Panc1 (cell line): ENCODE data around the gene SCYL1. TPM values are rescaled to one million over a fixed set of nuclear protein-coding genes. Genes with fewer than 3 reads are reported as not detected.

ENCODE experiments used
- ATAC-seq: fragments of 200-7000 bp; cut with Tn5 transposase; 2 replicates; pipeline ENCODE4 v1.9.1; 2020; ENCODE audit warnings: mild to moderate bottlenecking, moderate library complexity
- BruUV-seq: library from RNA; stranded (reverse); fragments of 400-500 nt; replicated peaks from 2 replicates; lab custom pipeline; 2021; lab: Mats Ljungman, UMichigan
- CTCF ChIA-PET: fragments of 300-600 bp; sonication (Branson Sonifier 250); formaldehyde crosslinking; loops from one replicate; lab custom pipeline; 2022; ENCODE audit warnings: antibody characterized with exemption; lab: Charles Lee
- POLR2A ChIA-PET: fragments of 300-600 bp; sonication (Branson Sonifier 250); formaldehyde crosslinking; loops from one replicate; lab custom pipeline; 2022; ENCODE audit warnings: antibody characterized with exemption; lab: Charles Lee
- DNase-seq: peaks from one replicate; pipeline ENCODE4 v3.0.0-alpha.2; 2010; ENCODE audit warnings: low read depth, low spot score
- H3K27ac ChIP-seq: 2 replicates; pipeline ENCODE4 v1.5.1; 2011; ENCODE audit warnings: mild to moderate bottlenecking, low read length, inconsistent platforms
- H3K27me3 ChIP-seq: fragments of 200-500 bp; sonication (Bioruptor generic); 2 replicates; pipeline ENCODE4 v1.6.0; 2014; ENCODE audit warnings: low read length, inconsistent platforms; ENCODE audit not compliant: control insufficient read depth, insufficient read depth
- H3K36me3 ChIP-seq: fragments of 200-500 bp; sonication (Bioruptor generic); 2 replicates; pipeline ENCODE4 v1.5.1; 2014; ENCODE audit warnings: inconsistent platforms, mild to moderate bottlenecking, low read length, moderate library complexity; ENCODE audit not compliant: control insufficient read depth, insufficient read depth
- H3K4me1 ChIP-seq: 2 replicates; pipeline ENCODE4 v1.5.1; 2011; ENCODE audit warnings: inconsistent platforms, mild to moderate bottlenecking, low read length, moderate library complexity; ENCODE audit not compliant: control insufficient read depth, insufficient read depth
- H3K4me3 ChIP-seq, 2 experiments: 2 replicates each; pipeline ENCODE4 v1.5.1; 2011 to 2012; ENCODE audit warnings: low read depth in 2 of 2, low read length in 2 of 2, mild to moderate bottlenecking in 2 of 2, inconsistent platforms in 1 of 2, moderate library complexity in 1 of 2
- H3K9me3 ChIP-seq: fragments of 200-500 bp; sonication (Bioruptor generic); 2 replicates; pipeline ENCODE4 v1.5.1; 2014; ENCODE audit warnings: low read depth, mild to moderate bottlenecking, inconsistent platforms, low read length, moderate library complexity; ENCODE audit not compliant: control insufficient read depth, insufficient read depth
- POLR2AphosphoS5 ChIP-seq: IDR thresholded peaks from 2 replicates; pipeline ENCODE4 v1.6.1; 2012; ENCODE audit warnings: mild to moderate bottlenecking, low read depth, low read length, moderate library complexity
- SIN3A ChIP-seq: IDR thresholded peaks from 2 replicates; pipeline ENCODE4 v1.6.1; 2012; ENCODE audit warnings: low read depth, mild to moderate bottlenecking, low read length, moderate library complexity, borderline replicate concordance; ENCODE audit not compliant: insufficient read depth
- TCF7L2 ChIP-seq: IDR thresholded peaks from 2 replicates; pipeline ENCODE4 v1.6.1; 2011; ENCODE audit warnings: mild to moderate bottlenecking, low read depth, low read length, inconsistent platforms
- in situ Hi-C: cut with HindIII; loops from 2 replicates; pipeline ENCODE4 v1.10.0; 2016; ENCODE audit warnings: low sequenced_read_pairs, low pct_unique_long_range_greater_than_20kb
- intact Hi-C: fragments of 100-400 bp; cut with micrococcal nuclease; formaldehyde crosslinking; loops from one replicate; pipeline ENCODE4 v1.10.0; 2022; ENCODE audit not compliant: unreplicated experiment
- total RNA-seq: library from RNA; stranded (reverse); gene quantifications from one replicate; pipeline ENCODE4 v1.2.1, GENCODE V29; 2021; ENCODE audit not compliant: unreplicated experiment
- TF ChIP-seq, protein P1 (sequence below), 2 experiments: IDR thresholded peaks; 2 replicates each; pipeline ENCODE4 v1.6.1; 2011 to 2012; ENCODE audit warnings: low read depth in 2 of 2, control low read depth in 1 of 2, low read length in 1 of 2, mild to moderate bottlenecking in 1 of 2, moderate library complexity in 1 of 2; ENCODE audit not compliant: insufficient read depth in 1 of 2
- TF ChIP-seq, protein P2 (sequence below): fragments of 450-650 bp; IDR thresholded peaks from 2 replicates; pipeline ENCODE4 v1.5.1; 2017; ENCODE audit warnings: mild to moderate bottlenecking

SCYL1 gene
- total RNA-seq, 1 experiment from 2014 or later = 117 TPM

DNA sequence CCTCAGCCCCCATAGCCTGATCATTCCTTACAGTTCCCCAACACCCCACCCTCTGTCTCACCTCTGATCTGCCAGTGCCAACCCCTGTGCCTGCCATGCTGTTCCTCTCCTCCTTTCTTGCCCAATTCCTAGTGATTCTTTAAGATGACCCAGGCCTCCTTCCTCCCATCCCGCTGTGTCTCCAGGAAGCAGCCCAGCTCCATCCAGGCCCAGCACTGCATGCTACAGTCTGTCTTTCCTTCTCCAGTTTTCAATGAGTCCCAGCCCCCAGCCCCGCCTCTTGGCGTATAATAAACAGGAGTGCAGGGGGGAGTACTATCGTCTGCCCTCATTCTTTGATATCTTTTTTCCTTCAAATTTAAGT is 21.0 kb downstream of the SCYL1 start:
- BruUV-seq = no TSS peak

DNA sequence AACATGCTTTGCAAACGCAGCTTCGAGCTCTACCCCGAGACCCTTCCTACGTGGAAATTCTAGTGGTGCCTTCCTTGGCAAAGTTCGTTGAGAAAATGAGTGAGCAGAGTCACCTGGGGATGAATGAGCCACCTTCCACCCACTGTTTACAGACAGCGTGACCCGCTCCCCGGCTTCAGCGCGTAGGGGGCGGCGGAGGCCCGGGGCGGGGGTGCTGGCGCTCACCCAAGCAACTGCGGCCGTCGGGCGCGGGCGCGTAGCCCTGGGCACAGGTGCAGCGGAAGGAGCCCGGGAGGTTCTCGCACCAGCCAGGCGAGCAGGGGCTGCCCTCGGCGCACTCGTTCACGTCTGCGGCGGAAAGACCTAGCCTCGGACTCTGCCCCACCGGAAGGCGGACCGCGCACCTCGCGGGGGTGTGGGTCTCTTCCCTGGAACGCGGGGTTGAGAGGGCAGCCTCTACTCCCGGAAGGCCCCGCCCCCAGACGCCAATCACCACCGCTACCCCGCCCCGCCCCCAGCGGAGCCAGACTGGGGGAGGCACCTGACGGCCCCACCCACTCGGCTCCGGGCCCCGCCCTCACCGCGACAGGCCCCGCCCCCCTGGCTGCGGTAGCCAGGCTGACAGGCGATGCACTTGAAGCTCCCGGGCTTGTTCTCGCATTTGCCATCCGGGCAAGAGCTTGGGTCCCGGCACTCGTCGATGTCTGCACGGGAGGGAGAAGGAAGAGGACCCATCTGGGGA is 21.5 kb downstream of the SCYL1 start:
- TF ChIP-seq, protein P1, sequence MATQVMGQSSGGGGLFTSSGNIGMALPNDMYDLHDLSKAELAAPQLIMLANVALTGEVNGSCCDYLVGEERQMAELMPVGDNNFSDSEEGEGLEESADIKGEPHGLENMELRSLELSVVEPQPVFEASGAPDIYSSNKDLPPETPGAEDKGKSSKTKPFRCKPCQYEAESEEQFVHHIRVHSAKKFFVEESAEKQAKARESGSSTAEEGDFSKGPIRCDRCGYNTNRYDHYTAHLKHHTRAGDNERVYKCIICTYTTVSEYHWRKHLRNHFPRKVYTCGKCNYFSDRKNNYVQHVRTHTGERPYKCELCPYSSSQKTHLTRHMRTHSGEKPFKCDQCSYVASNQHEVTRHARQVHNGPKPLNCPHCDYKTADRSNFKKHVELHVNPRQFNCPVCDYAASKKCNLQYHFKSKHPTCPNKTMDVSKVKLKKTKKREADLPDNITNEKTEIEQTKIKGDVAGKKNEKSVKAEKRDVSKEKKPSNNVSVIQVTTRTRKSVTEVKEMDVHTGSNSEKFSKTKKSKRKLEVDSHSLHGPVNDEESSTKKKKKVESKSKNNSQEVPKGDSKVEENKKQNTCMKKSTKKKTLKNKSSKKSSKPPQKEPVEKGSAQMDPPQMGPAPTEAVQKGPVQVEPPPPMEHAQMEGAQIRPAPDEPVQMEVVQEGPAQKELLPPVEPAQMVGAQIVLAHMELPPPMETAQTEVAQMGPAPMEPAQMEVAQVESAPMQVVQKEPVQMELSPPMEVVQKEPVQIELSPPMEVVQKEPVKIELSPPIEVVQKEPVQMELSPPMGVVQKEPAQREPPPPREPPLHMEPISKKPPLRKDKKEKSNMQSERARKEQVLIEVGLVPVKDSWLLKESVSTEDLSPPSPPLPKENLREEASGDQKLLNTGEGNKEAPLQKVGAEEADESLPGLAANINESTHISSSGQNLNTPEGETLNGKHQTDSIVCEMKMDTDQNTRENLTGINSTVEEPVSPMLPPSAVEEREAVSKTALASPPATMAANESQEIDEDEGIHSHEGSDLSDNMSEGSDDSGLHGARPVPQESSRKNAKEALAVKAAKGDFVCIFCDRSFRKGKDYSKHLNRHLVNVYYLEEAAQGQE (IDR thresholded peaks at IDR 0.05; ENCODE audit: insufficient read depth in 1 of 2, low read depth in 2 of 2, low read length in 1 of 2) = no peak
- TF ChIP-seq POLR2AphosphoS5 = no peak
- TF ChIP-seq SIN3A = no peak
- TF ChIP-seq, protein P2, sequence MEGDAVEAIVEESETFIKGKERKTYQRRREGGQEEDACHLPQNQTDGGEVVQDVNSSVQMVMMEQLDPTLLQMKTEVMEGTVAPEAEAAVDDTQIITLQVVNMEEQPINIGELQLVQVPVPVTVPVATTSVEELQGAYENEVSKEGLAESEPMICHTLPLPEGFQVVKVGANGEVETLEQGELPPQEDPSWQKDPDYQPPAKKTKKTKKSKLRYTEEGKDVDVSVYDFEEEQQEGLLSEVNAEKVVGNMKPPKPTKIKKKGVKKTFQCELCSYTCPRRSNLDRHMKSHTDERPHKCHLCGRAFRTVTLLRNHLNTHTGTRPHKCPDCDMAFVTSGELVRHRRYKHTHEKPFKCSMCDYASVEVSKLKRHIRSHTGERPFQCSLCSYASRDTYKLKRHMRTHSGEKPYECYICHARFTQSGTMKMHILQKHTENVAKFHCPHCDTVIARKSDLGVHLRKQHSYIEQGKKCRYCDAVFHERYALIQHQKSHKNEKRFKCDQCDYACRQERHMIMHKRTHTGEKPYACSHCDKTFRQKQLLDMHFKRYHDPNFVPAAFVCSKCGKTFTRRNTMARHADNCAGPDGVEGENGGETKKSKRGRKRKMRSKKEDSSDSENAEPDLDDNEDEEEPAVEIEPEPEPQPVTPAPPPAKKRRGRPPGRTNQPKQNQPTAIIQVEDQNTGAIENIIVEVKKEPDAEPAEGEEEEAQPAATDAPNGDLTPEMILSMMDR = no peak
- H3K27ac ChIP-seq = no peak overlapping the region
- no peaks in the 10 kb centered on the region for H3K27me3 ChIP-seq
- H3K4me1 ChIP-seq = peaks cover 6% of the 10 kb centered on the region; the same call in 1 of the 2 replicates
- H3K9me3 ChIP-seq = no peaks in the 10 kb centered on the region
- H3K36me3 ChIP-seq = no peaks in the 10 kb centered on the region
- in situ Hi-C loops = no loop called here
- ATAC-seq = peak; percentile 82
- ChIA-PET POLR2A (interaction anchor here (0.7 kb wide), 1 partner anchor 15 kb away, joined by 3 read pairs; no protein-coding TSS in a partner anchor), CTCF (no interaction called here)
- DNase-seq = no peak
- no TSS peak for BruUV-seq
- intact Hi-C loops = no loop called here
- no peak overlapping the region for H3K4me3 ChIP-seq

More for the DNA sequence above, 21.0 kb downstream of the SCYL1 start:
- H3K36me3 ChIP-seq = no peaks in the 10 kb centered on the region
- DNase-seq (no peak), ATAC-seq (no peak)
- no peak overlapping the region for H3K4me3 ChIP-seq
- in situ Hi-C loops = no loop called here
- no peaks in the 10 kb centered on the region for H3K9me3 ChIP-seq
- TF ChIP-seq POLR2AphosphoS5 (no peak), TCF7L2 (no peak), SIN3A (no peak)
- TF ChIP-seq, protein P2 = no peak
- TF ChIP-seq, protein P1 (IDR thresholded peaks at IDR 0.05; ENCODE audit: insufficient read depth in 1 of 2, low read depth in 2 of 2, low read length in 1 of 2) = no peak
- intact Hi-C loops = no loop called here
- ChIA-PET POLR2A (no interaction called here), CTCF (no interaction called here)
- peaks cover 7% of the 10 kb centered on the region; the same call in 1 of the 2 replicates for H3K4me1 ChIP-seq
- no peak overlapping the region for H3K27ac ChIP-seq
- H3K27me3 ChIP-seq = no peaks in the 10 kb centered on the region
